NK-92 (cell line): Measurements from ENCODE around the gene FIS1.
"Not testable (repeated sequence)": the region's sequence is repeated elsewhere in the genome, so short reads cannot be mapped to it uniquely, and the experiment has no call there.

Experiments
- DNase-seq: peaks from one replicate; lab custom pipeline; 2025; ENCODE audit not compliant: unreplicated experiment; lab: John Stamatoyannopoulos, UW

FIS1 gene

DNA sequence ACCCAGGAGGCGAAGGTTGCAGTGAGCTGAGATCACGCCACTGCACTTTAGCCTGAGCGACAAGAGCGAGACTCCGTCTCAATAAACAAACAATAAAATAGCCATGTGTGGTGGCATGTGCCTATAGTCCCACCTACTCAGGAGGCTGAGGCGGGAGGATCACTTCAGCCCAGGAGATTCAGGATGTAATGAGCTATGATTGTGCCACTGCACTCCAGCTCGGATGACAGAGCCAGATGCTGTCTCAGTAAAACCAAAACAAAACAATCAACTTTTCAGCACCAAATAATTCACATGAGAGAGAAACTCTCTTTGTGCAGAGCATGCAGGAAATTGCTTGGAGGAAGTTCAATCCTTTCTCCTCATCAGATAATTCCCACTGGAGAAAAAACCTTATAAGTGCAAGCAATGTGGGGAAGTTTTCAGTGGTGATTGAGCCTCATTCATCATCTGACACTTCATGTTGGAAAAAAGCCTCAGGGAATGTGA, 13.4 kb upstream of the FIS1 start:
- no peak for DNase-seq

DNA sequence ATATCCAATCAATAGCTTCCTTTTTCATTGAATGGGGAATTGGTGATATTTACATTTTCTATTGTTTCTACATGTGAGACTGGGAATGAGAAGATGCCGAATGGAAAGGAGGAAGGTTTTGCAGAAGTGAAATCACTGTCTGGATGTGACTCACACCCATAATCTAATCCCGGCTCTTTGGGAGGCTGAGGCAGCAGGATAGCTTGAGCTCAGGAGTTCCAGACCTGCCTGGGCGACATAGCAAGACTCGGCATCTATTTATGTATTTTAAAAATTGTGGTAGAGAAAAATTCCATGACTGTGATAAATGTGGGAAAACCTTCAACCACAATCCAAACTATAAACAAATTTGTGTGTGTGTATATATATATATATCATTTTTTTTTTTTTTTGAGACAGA, 10.9 kb upstream of the FIS1 start:
- no peak for DNase-seq

DNA sequence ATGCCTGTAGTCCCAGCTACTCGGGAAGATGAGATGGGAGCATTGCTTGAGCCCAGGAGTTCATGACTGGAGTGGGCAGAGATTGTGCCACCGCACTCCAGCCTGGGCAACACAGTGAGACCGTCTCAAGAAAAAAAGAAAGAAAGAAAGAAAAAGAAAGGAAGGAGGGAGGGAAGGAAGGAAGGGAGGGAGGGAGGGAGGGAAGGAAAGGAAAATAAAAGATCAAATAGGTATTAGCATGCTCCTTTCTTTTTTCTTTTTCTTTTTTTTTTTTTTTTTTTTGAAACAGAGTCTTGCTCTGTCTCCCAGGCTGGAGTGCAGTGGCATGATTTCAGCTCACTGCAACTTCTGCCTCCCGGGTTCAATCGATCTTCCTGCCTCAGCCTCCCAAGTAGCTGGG, 8.3 kb upstream of the FIS1 start:
- DNase-seq: not testable (repeated sequence)

DNA sequence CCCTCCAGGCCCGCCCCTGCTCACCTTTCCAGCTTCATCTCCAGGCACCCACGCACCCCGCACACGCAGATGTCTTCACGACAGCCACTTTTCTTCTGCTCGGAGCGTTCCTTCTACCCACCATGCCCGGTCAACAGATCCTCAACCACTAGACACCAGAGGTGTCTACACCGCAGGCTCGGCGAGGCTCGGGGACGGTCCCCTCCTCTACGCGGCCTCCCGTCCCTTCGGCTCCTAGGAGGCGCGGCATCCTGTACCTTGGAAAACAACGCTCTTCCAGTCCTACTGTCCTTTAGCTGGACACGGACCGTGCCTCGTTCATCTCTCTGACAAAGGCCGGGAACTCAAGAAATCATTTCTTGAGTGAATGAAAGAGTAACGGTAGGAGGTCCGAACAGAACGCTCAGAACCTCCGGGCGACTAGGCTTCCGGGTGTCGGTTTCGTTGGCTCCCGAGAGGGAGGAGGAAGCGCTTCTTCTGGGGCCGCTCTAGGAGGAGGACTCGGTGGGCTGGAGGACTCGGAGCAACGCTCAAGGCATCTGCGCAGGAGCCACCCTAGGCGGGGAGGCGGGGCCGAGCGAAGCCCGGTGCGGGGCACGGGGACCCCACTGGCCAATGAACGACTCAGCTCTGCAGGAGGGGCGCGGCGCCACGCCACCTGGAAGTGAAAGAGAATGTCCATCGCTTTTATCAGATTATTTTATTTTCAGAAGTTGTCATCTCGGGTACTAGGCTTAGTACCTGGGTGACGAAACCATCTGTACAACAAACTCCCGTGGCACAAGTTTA, 7.2 kb upstream of the FIS1 start:
- DNase-seq: peak; percentile 94

DNA sequence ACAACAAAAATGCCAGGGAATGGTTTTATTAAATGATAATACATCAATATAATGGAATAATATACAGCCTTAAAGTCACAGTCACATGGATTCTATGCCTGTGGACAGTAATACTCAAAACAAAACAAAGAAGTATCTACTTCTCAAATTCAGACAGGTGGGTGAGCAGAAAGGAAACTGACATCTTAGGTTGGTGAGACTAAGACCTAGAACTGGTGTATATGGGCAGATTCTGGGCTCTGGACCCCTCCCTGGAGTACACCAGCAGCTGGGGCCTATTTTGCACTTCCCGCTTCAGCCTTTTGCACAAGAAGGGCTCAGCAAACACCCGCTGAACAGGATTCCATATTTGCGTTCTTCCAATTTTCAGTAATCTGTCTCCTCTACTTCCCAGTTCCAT, 5.4 kb upstream of the FIS1 start:
- no peak for DNase-seq

GRCh38 chr7:101248276-101248675, 3.4 kb upstream of the FIS1 start:
- no peak for DNase-seq

GRCh38 chr7:101245147-101245668, 327 bp upstream of the FIS1 start:
- DNase-seq: no peak

- no peak for DNase-seq
These were observed 1.1 kb downstream of the FIS1 start for GRCh38 chr7:101243646-101244374.

GRCh38 chr7:101241443-101242349, 3.2 kb downstream of the FIS1 start:
- no peak for DNase-seq

- DNase-seq: no peak
These were observed 3.9 kb downstream of the FIS1 start for GRCh38 chr7:101241015-101241363.

DNA sequence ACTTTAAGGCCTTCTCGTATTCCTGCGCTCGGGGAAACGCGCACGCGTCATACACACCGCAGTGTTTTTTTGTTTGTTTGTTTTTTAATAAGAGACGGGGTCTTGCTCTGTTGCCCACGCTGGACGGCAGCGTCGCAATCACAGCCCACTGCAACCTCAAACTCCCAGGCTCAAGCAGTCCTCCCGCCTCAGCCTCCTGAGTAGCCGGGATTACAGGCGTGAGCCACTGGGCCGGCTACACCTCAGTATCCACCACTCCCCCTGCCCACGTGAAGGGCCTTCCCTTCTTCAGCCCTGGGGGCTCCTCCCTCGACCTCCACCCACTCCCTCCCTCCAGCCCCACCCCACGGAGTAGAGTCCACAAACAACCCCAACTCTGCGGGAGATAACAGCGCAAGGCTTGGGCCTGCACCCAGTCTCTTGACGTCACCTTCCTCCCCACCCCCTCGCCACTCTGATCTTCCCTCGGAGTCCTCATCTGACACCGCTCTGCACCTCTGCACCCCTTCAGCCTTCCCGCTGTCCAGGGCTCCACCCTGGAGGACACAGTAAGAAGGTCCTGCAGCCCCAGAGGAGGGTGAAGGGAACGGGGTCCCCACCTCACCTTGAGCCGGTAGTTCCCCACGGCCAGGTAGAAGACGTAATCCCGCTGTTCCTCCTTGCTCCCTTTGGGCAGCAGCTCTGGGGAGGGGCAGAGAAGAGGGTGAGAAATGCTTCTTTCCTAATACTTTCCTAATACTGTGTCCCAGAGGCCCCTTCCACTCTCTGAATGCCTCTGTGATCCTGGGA, 4.5 kb downstream of the FIS1 start:
- no peak for DNase-seq

GRCh38 chr7:101239951-101240220, 5.0 kb downstream of the FIS1 start:
- DNase-seq: no peak

DNA sequence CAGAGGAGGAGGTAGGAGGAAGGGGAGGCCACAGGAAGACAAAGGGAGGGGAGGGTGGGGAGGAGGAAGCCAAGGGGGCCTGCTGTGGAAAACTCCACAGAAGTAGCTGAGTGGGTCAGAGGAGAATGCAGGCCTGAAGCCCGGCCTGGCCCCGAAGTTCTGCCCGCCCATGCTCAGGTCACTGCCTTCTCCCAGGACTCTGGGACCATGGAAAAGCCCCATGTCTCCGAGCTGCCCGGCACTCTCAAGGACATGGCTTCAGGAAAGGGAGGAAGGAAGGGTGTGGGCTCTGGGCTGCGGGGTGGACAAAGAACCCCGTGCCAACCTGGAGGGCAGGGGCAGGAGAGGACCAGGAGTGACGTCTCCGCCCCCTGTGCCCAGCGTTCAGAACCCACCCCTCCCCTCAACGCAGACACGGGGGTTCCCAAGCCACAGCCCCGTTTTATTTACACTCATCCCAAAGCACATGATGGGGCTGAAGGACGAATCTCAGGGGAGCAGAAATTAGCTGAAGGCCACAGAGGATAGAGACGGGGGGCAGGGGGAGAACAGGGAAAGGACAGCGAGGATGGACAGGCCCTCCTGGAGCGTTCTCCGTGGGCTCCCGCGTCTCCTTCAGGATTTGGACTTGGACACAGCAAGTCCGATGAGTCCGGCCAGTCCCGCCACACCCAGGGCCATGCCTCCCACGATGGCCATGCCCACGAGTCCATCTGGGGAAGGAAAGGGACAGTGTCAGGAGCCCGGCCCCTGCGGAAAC, 5.5 kb downstream of the FIS1 start:
- no peak for DNase-seq

- no peak for DNase-seq
These were observed 6.4 kb downstream of the FIS1 start for GRCh38 chr7:101238226-101239182.

DNA sequence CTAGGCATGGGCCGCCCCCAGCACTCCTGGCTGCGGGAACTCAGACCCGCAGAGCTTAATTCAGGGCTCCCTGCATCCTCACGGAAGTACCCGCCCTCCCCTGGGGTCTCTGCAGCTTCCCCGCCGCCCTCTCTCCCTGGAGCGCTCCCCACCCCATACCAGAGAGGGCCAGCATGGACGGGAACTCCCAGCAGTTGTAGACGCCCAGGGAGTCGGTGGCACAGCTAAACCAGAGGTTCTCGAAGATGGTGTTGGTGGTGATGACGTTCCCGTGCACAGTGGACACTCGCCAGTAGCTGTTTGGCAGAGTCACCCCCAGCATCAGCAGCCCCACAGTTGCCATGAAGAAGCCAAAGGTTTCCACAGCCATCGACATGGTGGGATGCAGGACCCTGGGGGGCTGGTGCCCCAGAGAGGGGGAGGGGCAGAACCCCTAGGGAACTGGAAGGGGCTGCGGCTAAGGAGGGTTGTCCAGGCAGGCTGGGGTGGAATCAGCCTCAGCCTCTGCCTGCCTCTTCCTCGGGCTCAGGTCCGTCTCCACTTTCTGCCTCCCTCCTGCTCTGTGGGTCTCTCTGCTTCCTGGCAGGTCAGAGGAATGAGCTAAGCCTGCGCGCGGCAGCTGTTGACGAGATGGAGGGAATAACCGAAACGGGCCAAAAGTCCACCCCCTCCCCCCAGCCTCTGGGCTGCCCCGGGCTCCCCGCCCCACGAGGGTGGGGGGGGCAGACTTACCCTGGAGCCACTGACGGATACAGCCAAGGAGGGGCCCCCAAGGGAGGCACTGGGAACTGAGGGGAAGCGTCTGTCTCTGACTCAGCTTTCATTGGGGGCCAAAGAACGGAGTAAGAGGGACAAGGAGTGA, 7.4 kb downstream of the FIS1 start, which contains the start of gene CLDN15:
CLDN15 (minus strand) TSS at position 597 of the 862 bp plus-strand sequence; CDS start at position 376, 221 bp downstream.
- DNase-seq: no peak

DNA sequence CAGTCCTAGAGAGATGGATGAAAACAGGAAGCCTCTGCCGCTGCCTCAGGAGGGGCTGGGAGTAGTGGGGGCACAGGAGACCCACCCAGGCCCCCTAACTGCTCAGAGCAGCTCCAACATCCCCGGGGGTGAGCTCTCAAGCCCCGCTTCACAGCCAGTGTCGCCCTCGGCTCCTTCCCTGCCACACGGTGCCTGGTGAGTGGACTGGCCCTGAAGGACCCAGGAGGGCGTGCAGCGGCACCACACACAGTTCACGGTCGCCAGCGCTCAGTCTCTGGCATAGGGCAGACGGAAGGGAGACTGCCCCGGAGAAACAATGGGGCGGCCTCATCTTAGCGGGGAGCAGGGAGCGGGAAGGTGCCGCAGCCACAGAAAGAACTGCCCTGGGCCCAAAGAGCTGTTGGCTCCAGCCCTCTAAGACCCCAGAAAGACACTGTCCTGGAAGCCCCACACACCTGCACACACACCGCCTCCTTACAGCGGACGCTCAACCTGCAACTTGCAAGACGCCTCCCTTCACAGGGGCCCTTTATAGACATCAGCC, 8.5 kb downstream of the FIS1 start:
- DNase-seq: no peak

- no peak for DNase-seq
These were observed 9.4 kb downstream of the FIS1 start for GRCh38 chr7:101235522-101235921.
